Thyroid gland (tissue), 4 donors: ENCODE measurements around the gene ERP44.

ENCODE experiments used
- POLR2A ChIP-seq, 2 donors: fragments of 450-650 bp; IDR thresholded peaks; one replicate each; pipeline ENCODE4 v1.6.1; 2017; ENCODE audit warnings: antibody characterized with exemption in 2 of 2, mild to moderate bottlenecking in 2 of 2, moderate library complexity in 1 of 2
- TF ChIP-seq, protein P1 (sequence below), 6 experiments: fragments of 200-600 bp in 3 of 6; fragments of 450-650 bp in 3 of 6; sonication (generic) in 3 of 6; IDR thresholded peaks; one replicate each; pipeline ENCODE4 v1.5.1; 2016 to 2019; ENCODE audit warnings: antibody characterized with exemption in 6 of 6, mild to moderate bottlenecking in 2 of 6, inconsistent platforms in 1 of 6, moderate library complexity in 1 of 6

DNA sequence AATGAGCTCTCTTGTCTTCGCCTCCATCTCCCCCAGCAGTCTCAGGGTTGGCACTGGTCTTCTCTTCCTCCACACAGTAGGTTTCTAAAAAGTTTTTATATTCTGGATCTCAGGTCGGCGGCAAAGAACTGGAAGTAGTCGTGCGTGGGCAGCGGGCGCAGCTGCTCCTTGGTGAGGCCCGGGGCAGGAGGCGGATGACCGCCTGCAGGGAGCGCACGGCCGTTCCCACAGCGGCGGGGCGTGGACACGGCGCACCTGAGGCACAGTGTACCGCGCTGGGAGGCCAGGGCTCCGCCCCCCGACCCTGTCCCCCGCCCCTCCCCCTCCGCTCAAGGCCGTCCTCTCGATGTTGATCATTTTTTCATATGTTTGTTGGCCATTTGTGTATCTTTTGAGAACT lies 99.9 kb downstream of the ERP44 start:
- no peak for TF ChIP-seq POLR2A (IDR thresholded peaks at IDR 0.05)
- TF ChIP-seq, protein P1, sequence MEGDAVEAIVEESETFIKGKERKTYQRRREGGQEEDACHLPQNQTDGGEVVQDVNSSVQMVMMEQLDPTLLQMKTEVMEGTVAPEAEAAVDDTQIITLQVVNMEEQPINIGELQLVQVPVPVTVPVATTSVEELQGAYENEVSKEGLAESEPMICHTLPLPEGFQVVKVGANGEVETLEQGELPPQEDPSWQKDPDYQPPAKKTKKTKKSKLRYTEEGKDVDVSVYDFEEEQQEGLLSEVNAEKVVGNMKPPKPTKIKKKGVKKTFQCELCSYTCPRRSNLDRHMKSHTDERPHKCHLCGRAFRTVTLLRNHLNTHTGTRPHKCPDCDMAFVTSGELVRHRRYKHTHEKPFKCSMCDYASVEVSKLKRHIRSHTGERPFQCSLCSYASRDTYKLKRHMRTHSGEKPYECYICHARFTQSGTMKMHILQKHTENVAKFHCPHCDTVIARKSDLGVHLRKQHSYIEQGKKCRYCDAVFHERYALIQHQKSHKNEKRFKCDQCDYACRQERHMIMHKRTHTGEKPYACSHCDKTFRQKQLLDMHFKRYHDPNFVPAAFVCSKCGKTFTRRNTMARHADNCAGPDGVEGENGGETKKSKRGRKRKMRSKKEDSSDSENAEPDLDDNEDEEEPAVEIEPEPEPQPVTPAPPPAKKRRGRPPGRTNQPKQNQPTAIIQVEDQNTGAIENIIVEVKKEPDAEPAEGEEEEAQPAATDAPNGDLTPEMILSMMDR (IDR thresholded peaks at IDR 0.05): no peak
